Mononuclear cell (primary cell): ENCODE measurements around the gene IST1. TPM values are rescaled to one million over a fixed set of nuclear protein-coding genes. Genes with fewer than 3 reads are reported as not detected.

Experiments
- H3K27me3 ChIP-seq: 2 replicates; pipeline ENCODE4 v1.6.0; 2011; ENCODE audit warnings: low read length, control low read depth; ENCODE audit not compliant: insufficient read depth
- H3K4me1 ChIP-seq: 2 replicates; pipeline ENCODE4 v1.5.1; 2011; ENCODE audit warnings: mild to moderate bottlenecking, low read length, control low read depth; ENCODE audit not compliant: insufficient read depth
- H3K4me3 ChIP-seq: 2 replicates; pipeline ENCODE4 v1.5.1; 2011; ENCODE audit warnings: mild to moderate bottlenecking, low read length, moderate library complexity
- H3K9me3 ChIP-seq: 2 replicates; pipeline ENCODE4 v1.5.1; 2011; ENCODE audit warnings: low read depth, mild to moderate bottlenecking, control low read depth, low read length
- total RNA-seq: library from RNA; depleted of rRNA; stranded (reverse); fragments of >200 nt; gene quantifications from one replicate; pipeline ENCODE4 v1.2.3, GENCODE V29; 2012

The IST1 gene
- total RNA-seq, 1 donor: 426 TPM

GRCh38 chr16:71952825-71953224 lies 57.5 kb downstream of the IST1 start:
- no peak overlapping the region for H3K4me3 ChIP-seq
- no peaks in the 10 kb centered on the region for H3K9me3 ChIP-seq
- H3K27me3 ChIP-seq: no peaks in the 10 kb centered on the region
- H3K4me1 ChIP-seq: peaks cover 16% of the 10 kb centered on the region

DNA sequence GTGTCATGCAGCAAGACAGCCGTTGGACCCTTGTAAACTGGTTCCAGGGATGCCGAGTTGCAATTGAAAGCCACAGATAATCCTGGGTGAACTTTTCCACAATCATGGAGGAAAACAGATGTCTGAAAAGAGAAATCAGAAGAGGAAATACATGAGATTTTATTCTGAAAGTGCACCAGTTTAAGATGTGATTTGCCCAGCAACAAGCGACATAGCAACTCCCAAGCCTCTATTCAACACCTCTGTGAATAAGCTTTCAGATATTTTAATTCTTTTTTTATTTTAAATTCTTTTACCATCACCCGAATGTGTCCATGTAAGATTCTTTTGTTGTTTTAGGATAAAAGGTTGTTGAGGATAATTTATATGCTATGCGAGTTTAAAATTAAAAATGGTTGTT lies 58.8 kb downstream of the IST1 start:
- H3K9me3 ChIP-seq: no peaks in the 10 kb centered on the region
- H3K4me3 ChIP-seq: no peak overlapping the region
- H3K27me3 ChIP-seq: no peaks in the 10 kb centered on the region

DNA sequence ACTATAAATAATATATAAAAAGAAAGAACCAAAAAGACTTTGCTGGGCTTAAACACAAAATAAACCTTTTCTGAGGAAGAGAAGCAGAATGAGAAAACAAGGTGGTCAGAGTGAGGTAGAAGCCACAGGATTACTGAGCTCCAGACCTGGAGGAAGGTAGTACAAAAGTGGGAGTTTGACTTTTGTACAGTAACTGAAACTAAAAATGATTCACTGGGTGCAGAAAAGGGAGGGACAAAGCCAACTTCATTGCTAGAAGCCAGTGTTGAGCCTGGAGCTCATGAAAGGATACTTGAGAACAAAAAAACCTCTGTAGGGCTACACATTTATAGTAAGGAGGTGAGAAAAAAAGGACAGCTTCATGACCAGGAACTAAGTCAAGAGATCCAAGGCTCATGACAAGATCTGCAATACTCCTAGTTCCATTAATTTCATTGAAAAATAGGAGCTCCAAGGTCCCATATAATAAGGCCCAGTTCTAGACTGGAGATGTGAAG lies 59.4 kb downstream of the IST1 start:
- no peaks in the 10 kb centered on the region for H3K9me3 ChIP-seq
- no peak overlapping the region for H3K4me3 ChIP-seq
- peaks cover 16% of the 10 kb centered on the region for H3K4me1 ChIP-seq
- no peaks in the 10 kb centered on the region for H3K27me3 ChIP-seq

More for the DNA sequence above, 58.8 kb downstream of the IST1 start:
- peaks cover 16% of the 10 kb centered on the region for H3K4me1 ChIP-seq

DNA sequence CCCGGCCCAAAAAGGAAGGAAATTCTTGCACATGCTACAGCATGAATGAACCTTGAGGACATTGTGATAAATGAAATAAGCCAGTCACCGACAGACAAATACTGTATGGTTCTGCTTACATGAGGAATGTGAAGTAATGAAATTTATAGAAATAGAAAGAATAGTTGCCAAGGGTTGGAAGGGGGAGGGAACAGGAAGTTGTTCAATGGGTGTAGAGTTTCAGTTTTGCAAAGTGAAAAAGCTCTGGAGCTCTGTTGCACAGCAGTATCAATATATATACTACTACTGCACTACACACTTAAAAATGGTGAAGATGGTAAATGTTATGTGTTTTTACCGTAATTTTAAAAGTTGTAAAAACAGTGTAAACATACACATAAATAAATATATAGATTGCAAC lies 61.2 kb downstream of the IST1 start:
- Histone ChIP-seq H3K9me3 (no peaks in the 10 kb centered on the region), H3K4me3 (no peak overlapping the region), H3K27me3 (no peaks in the 10 kb centered on the region), H3K4me1 (peaks cover 16% of the 10 kb centered on the region)

- H3K4me3 ChIP-seq: no peak overlapping the region
- no peaks in the 10 kb centered on the region for H3K9me3 ChIP-seq
- H3K4me1 ChIP-seq: peaks cover 1% of the 10 kb centered on the region
- H3K27me3 ChIP-seq: no peaks in the 10 kb centered on the region
Observed at GRCh38 chr16:71961066-71962039, 66.0 kb downstream of the IST1 start.

- H3K27me3 ChIP-seq: no peaks in the 10 kb centered on the region
- no peaks in the 10 kb centered on the region for H3K4me1 ChIP-seq
- no peaks in the 10 kb centered on the region for H3K9me3 ChIP-seq
- no peak overlapping the region for H3K4me3 ChIP-seq
Observed at GRCh38 chr16:71963125-71963875, 68.0 kb downstream of the IST1 start.

GRCh38 chr16:71965223-71965622 lies 69.9 kb downstream of the IST1 start:
- Histone ChIP-seq H3K9me3 (no peaks in the 10 kb centered on the region), H3K4me3 (no peak overlapping the region), H3K27me3 (no peaks in the 10 kb centered on the region)

DNA sequence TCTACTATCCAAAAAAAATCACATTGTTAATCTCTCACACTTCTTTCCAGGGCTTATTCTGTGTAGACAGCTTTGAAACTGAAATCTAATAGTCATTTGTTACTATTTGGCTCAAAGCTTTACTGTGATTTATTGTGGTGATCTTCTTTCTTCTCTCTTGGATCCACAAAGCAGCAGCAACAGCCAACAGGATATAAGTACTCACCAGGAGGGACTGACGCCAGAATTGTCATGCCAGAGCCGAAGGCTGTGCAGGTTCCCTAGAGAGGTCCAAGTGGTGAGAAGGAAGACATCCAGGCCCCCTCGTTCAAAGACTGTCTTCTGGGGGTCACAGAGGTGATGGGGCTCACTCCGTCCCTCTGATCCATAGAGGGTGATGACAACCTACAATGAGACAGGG lies 71.6 kb downstream of the IST1 start:
- H3K4me3 ChIP-seq: no peak overlapping the region
- no peaks in the 10 kb centered on the region for H3K4me1 ChIP-seq
- H3K27me3 ChIP-seq: no peaks in the 10 kb centered on the region
- no peaks in the 10 kb centered on the region for H3K9me3 ChIP-seq

More at GRCh38 chr16:71965223-71965622, 69.9 kb downstream of the IST1 start:
- no peaks in the 10 kb centered on the region for H3K4me1 ChIP-seq

DNA sequence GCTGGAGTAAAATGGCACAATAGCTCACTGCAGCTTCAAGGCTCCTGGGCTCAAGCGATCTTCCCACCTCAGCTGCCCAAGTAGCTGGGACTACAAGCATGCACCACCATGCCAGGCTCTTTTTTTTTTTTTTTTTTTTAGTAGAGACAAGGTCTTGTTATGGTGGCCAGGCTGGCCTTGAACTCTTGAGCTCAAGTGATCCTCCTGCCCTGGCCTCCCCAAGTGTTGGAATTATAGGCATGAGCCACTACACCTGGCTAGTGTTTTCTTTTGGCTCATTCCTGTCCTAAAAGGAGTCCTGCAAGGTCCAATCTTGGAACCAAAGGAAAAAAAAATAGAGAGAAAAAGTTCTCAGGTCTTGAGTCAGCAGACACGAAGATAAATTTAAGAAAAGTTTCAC lies 74.0 kb downstream of the IST1 start:
- no peaks in the 10 kb centered on the region for H3K27me3 ChIP-seq
- no peaks in the 10 kb centered on the region for H3K9me3 ChIP-seq
- H3K4me1 ChIP-seq: no peaks in the 10 kb centered on the region

DNA sequence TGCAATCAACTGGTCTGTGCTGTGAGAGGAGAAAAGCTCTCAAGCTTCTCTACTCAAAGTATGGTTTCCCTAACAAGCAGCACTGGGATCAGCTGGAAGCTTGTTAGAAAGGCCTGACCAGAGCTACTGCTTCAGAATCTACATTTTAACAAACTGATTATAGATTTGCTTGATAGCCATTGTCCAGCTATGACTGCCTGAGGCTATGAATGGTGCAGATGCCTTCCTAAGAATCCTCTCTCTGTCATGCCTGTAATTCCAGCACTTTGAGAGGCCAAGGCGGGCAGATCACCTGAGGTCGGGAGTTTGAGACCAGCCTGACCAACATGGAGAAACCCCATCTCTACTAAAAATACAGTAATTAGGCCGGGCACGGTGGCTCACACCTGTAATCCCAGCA lies 76.2 kb downstream of the IST1 start:
- no peaks in the 10 kb centered on the region for H3K4me1 ChIP-seq
- no peaks in the 10 kb centered on the region for H3K27me3 ChIP-seq
- no peak overlapping the region for H3K4me3 ChIP-seq
- H3K9me3 ChIP-seq: no peaks in the 10 kb centered on the region

More for the DNA sequence above, 74.0 kb downstream of the IST1 start:
- H3K4me3 ChIP-seq: no peak overlapping the region

DNA sequence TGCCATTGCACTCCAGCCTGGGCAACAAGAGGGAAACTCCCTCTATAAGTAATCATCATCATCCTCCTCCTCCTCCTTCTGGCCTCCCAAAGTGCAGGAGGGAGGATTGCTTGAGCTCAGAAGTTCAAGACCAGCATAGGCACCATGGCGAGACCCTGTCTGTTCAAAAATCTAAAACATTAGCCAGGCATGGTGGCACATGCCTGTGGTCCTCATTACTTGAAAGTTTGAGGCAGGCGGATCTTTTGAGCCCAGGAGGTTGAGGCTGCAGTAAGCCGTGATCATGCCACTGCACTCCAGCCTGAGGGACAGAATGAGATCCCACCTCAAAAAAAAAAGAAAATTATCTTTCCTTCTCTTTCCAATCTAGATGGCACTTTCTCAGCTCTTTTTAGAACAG lies 77.0 kb downstream of the IST1 start:
- no peaks in the 10 kb centered on the region for H3K4me1 ChIP-seq
- H3K4me3 ChIP-seq: no peak overlapping the region
- H3K9me3 ChIP-seq: no peaks in the 10 kb centered on the region
- H3K27me3 ChIP-seq: no peaks in the 10 kb centered on the region

DNA sequence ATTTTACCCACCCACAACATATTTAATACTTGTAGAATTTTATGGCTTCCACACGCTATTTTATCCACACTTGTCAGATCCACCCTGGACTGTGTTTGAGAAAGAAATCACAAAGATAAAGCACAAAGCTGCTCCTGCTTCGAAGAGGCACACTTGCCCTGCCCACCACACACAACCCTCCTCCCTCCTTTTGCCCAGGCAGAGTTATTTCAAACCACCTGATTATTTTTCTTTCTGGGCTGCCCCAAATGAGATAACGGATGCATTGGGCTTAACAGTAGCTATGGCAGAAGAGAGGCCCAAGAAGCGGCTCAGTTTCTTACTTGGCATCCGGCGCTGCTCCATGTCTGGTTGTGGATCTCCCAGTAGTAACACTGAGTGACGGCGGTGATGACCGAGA lies 77.7 kb downstream of the IST1 start:
- H3K4me1 ChIP-seq: no peaks in the 10 kb centered on the region
- no peak overlapping the region for H3K4me3 ChIP-seq
- H3K9me3 ChIP-seq: no peaks in the 10 kb centered on the region
- H3K27me3 ChIP-seq: no peaks in the 10 kb centered on the region

DNA sequence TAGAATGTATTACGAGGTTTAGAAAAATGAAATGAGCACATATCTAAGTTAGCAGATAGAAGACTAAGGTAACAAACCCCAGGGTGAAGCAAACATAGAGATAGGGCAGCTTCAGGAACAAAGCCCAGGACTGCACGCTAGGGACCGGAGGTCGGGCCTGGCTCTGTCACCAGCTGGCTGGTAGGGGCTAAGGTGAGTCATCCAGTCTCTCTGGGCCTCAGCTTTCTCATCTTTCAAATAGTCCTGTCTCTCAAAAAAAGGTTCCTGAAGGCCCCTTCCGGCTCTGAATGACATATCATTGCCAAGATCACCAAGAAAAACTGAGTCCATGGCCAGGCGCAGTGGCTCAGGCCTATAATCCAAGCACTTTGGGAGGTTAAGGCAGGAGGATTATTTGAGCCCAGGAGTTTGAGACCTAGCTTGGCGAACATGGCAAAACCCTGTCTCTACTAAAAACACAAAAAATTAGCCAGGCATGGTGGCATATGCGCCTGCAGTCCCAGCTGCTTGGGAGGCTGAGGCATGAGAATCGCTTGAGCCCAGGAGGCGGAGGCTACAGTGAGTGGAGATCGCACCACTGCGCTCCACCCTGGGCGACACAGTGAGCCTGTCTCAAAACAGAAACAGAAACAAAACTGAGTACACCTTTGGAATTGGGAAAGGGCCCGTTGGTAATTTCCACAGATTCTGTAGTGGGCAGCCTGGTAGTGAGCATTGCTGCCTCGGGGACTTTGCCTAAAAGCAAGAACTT lies 78.9 kb downstream of the IST1 start:
- no peaks in the 10 kb centered on the region for H3K9me3 ChIP-seq
- no peaks in the 10 kb centered on the region for H3K4me1 ChIP-seq
- H3K27me3 ChIP-seq: no peaks in the 10 kb centered on the region
- no peak overlapping the region for H3K4me3 ChIP-seq
